Measurements from ENCODE around the gene RNF133.

RNF133 gene, protein sequence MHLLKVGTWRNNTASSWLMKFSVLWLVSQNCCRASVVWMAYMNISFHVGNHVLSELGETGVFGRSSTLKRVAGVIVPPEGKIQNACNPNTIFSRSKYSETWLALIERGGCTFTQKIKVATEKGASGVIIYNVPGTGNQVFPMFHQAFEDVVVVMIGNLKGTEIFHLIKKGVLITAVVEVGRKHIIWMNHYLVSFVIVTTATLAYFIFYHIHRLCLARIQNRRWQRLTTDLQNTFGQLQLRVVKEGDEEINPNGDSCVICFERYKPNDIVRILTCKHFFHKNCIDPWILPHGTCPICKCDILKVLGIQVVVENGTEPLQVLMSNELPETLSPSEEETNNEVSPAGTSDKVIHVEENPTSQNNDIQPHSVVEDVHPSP

DNA sequence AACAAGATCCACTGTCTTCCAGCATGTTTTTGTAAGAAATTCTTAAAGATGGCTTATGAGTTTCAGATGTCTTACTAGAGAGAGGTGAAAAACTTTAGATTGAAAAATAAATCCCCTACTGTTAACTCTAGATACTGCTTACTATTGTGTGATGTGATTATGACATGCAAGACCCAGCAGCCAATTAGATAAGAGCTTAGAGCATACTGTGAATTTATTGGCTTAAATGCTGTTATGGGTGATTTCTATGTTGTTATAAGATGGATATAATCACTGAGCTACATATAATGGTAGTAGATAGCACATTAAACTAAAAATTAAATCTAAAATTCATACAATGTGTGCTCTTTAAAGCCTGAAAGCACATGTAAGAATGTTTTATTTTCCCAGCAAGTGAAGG is at the start of gene RNF133:
TSS of gene RNF133 (minus strand) at position 101 of the 400 bp plus-strand sequence. CDS start 199 bp downstream, outside the sequence.
- no peak for DNase-seq (ENCODE audit: low read depth in 3 of 3)

- DNase-seq (ENCODE audit: low read depth in 3 of 3), result no peak
These were observed 49.3 kb upstream of the RNF133 start for GRCh38 chr7:122748195-122748594.

DNA sequence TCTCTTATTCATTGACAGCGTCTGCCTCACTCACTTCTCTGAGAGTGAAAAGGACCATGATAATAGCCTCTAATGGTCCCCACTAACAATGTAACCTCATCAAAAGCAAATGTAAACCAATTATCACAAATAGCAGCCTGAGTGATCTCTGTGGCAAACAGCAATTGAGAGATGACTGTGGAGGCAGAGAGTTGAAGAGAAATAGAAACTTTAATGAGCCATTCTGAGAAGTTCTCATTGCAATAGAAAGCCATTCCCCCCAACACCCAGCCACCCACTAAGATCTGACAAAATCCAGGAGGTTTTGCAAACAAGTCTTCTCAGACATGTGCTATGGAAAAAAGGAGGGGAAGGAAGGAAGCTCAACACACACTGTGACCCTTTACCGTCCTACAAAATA is 48.0 kb upstream of the RNF133 start:
- no peak for DNase-seq (ENCODE audit: low read depth in 3 of 3)

DNA sequence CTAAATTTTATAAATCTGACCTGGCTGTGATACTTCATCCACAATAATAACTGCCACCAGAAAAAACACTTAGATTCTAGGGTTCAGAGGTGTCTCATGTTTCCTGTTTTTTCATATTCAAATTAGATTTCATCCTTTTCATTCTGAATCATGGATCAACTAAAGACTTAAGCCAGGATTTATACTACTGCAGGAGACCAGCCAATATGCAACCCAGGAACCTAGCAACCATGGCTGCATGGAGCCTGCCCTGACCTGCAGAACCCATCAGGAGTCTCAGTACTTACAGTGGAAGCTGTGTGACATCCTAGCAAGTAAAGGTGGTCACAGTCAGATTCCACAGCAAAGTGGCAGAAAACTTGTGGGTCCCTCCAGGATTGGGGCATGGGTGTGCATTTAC is 44.3 kb upstream of the RNF133 start:
- DNase-seq (ENCODE audit: low read depth in 3 of 3), result no peak

- no peak for DNase-seq (ENCODE audit: low read depth in 3 of 3)
These were observed 40.0 kb upstream of the RNF133 start for GRCh38 chr7:122738947-122739346.

DNA sequence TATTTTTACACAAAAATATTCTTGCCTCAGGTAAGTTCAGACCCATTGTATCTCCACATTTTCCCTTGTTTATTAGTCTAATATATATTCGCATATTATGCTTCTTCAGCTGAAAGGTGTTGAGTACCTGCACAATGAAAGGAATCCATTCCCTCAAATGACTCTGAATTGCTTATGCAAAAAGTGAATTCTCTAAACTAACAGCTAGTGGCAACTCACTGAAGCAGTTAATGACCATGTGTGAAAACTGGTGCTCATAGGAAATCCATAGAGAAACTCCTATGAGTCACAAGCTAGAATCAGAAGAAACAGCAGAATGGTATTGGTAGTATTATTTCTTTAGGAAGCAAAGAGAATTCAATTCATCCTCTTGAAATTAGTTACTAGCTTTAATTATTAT is 37.3 kb upstream of the RNF133 start:
- DNase-seq (ENCODE audit: low read depth in 3 of 3), result no peak

- no peak for DNase-seq (ENCODE audit: low read depth in 3 of 3)
These were observed 28.8 kb upstream of the RNF133 start for GRCh38 chr7:122727759-122728158.

GRCh38 chr7:122727354-122727753 is 28.4 kb upstream of the RNF133 start:
- no peak for DNase-seq (ENCODE audit: low read depth in 3 of 3)

DNA sequence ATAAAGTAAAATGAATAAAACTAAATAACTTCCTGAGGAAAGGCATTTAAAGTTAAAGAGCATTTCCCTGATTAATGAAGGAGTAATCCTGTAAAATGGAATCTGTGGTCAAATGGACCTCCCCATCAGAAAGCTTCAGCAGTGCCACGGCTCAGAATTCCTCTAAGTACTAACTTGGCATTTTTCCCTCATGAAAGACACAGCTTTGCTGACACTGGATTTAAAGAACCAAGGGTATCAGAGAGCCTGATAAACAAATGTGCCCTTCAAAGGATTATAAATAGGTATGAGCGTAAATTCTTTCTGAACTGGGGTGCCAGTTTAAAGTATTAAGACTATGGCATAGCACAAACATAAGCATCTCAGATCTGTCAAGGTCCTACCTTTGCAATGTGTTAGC is 28.0 kb upstream of the RNF133 start:
- no peak for DNase-seq (ENCODE audit: low read depth in 3 of 3)

GRCh38 chr7:122724366-122724765 is 25.4 kb upstream of the RNF133 start:
- DNase-seq (ENCODE audit: low read depth in 3 of 3), result no peak

DNA sequence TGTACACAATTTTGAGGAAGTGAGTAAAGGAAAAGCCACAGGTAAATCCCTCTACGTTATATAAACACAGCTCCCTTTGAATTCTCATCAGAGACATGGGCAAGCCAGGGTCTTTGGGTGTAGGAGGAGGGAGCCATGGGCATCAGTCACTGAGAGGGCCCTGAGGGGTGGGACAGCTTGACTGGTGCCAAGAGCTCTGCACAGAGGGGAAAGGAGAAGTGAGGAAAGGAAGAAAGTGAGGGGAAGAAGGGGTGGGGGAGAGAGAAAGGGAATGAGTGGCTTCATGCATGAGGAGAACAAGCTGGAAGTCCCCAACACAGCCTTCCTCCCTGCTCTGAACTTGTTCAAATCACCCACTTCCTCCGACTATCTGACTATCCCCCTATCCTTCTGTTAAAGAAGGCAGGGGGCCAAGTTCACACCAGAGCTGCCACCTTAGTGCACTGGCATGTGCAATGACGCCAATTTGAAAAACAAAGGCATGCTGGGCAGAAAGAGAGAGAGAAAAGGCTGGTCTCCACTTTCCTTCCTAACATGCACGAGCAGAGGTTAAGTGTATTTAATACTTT is 20.2 kb upstream of the RNF133 start:
- DNase-seq (ENCODE audit: low read depth in 3 of 3), result no peak

- DNase-seq (ENCODE audit: low read depth in 3 of 3), result no peak
These were observed 18.6 kb upstream of the RNF133 start for GRCh38 chr7:122717356-122718089.

DNA sequence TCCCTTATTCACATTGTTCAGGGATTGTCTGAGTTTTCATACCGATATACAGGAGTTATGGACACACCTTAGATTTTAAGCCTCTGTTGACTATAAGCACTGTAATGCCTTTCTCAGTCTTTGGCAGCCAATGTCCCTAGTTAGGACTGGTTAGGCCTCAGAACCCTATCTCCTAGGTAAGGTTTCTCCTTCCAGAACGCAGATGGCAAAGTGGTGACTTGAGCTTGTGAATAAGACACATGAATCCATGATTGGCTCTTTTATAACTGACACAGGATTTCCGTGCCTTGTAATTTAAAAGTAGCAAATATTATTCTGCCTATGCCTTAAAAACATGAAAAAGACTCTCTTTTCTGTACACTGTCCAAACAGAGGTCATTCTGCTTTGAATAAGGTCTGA is 16.3 kb upstream of the RNF133 start:
- DNase-seq (ENCODE audit: low read depth in 3 of 3), result no peak

GRCh38 chr7:122710916-122711315 is 12.0 kb upstream of the RNF133 start:
- DNase-seq (ENCODE audit: low read depth in 3 of 3), result no peak

- no peak for DNase-seq (ENCODE audit: low read depth in 3 of 3)
These were observed 11.2 kb upstream of the RNF133 start for GRCh38 chr7:122709930-122710646.

- no peak for DNase-seq (ENCODE audit: low read depth in 3 of 3)
These were observed 7.9 kb upstream of the RNF133 start for GRCh38 chr7:122706836-122707235.

GRCh38 chr7:122702872-122703510 is 4.1 kb upstream of the RNF133 start, which contains the start of gene RNF148:
Gene RNF148 (minus strand): TSS chr7:122702922. CDS start chr7:122702750, 172 bp downstream.
- DNase-seq (ENCODE audit: low read depth in 3 of 3), result no peak

DNA sequence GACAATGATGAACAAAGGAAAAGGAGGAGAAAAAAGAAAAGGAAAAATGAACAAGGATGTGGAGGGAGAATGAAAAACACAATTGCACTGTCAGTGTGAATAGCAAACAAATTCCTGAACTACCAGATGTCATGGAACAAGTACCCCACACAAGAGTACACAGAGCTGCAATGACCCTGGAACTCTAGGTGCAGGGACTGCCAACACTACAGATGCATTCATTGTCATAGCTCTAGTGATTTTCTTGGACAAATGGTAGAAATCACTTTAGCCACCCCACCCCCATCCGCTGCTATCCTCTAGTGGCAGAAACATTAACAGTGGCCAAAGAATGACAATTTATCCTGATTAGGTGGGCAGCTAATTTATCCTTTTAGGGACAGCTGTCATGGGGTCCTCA is 3.1 kb downstream of the RNF133 start:
- DNase-seq (ENCODE audit: low read depth in 3 of 3), result no peak

DNA sequence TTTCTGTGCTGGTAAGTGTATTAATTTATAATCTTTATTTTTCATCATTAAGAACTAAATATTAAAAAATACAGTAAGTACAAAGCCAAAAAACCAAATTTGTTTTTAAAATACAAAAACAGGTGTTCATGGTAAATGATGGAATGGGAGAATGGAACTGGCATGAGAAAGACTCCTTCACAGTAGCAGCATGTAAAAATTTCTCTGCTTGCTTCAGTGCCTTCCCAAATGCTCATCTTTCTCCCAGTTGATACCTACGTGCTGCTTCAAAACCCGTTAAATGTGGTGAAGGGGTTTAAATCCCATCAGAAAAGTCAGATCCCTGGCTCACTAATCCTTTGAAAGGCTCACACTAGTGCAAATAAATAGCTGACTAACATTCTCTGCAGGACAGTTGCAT is 4.2 kb downstream of the RNF133 start:
- DNase-seq (ENCODE audit: low read depth in 3 of 3), result no peak

DNA sequence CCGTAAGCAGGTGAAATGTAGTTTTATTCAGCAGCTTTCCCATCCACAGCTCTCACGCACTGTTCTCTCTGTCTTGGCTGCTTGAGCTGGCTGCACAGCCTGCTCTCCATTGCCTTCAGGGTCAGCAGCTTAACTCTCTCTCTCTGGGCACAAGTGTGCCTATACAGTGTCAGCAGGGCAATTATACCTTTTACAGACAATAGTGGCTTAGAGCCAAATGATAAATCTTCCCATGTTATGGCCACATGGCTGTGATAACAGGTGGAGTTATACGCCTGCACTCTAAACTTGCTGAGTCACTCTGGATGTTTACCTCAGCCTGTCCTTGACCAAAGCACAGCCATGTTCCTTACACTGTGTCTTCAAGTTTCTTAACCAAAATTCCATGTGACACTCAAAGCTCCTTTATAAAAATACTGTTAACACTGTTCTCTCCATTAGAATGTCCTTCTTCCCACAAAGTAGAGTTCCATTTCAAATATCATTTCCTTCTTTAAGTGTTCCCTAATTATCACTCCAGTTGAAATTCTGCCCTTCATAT is 6.1 kb downstream of the RNF133 start:
- DNase-seq (ENCODE audit: low read depth in 3 of 3), result no peak

GRCh38 chr7:122691569-122692235 is 7.2 kb downstream of the RNF133 start:
- DNase-seq (ENCODE audit: low read depth in 3 of 3), result no peak
